IgD-negative memory B cell (primary cell): ENCODE measurements around the gene MICOS13. TPM values are rescaled to one million over a fixed set of nuclear protein-coding genes. Genes with fewer than 3 reads are reported as not detected.
A peak's percentile ranks its signal among the peaks of the same experiment; 100 is the strongest.
"Not testable (repeated sequence)": the region's sequence is repeated elsewhere in the genome, so short reads cannot be mapped to it uniquely, and the experiment has no call there.

Source experiments
- H3K27ac Mint-ChIP-seq, 3 donors: one replicate each; pipeline ENCODE4 v1.8.0; 2020 to 2022; ENCODE audit warnings: mild to moderate bottlenecking in 3 of 3, mixed read lengths in 3 of 3, moderate library complexity in 1 of 3
- H3K27me3 Mint-ChIP-seq: one replicate; pipeline ENCODE4 v1.8.0; 2021; ENCODE audit warnings: mixed read lengths
- H3K36me3 Mint-ChIP-seq: one replicate; pipeline ENCODE4 v1.8.0; 2020; ENCODE audit warnings: mild to moderate bottlenecking, mixed read lengths
- H3K4me1 Mint-ChIP-seq, 3 donors: one replicate each; pipeline ENCODE4 v1.8.0; 2020 to 2022; ENCODE audit warnings: mixed read lengths in 3 of 3, mild to moderate bottlenecking in 1 of 3
- H3K4me3 Mint-ChIP-seq, 4 donors: one replicate each; pipeline ENCODE4 v1.8.0; 2020 to 2022; ENCODE audit warnings: mild to moderate bottlenecking in 4 of 4, mixed read lengths in 4 of 4, moderate library complexity in 3 of 4
- H3K9me3 Mint-ChIP-seq, 3 donors: one replicate each; pipeline ENCODE4 v1.8.0; 2020 to 2021; ENCODE audit warnings: mixed read lengths in 3 of 3, mild to moderate bottlenecking in 1 of 3
- polyA plus RNA-seq: library from polyadenylated mRNA; unstranded; fragments of 300-500 nt; fragmentation: Illumina TruSeq; gene quantifications from one replicate; pipeline ENCODE4 v1.2.3, GENCODE V29; 2021

Gene MICOS13
- polyA plus RNA-seq, 1 donor from 2014 or later = 107 TPM

DNA sequence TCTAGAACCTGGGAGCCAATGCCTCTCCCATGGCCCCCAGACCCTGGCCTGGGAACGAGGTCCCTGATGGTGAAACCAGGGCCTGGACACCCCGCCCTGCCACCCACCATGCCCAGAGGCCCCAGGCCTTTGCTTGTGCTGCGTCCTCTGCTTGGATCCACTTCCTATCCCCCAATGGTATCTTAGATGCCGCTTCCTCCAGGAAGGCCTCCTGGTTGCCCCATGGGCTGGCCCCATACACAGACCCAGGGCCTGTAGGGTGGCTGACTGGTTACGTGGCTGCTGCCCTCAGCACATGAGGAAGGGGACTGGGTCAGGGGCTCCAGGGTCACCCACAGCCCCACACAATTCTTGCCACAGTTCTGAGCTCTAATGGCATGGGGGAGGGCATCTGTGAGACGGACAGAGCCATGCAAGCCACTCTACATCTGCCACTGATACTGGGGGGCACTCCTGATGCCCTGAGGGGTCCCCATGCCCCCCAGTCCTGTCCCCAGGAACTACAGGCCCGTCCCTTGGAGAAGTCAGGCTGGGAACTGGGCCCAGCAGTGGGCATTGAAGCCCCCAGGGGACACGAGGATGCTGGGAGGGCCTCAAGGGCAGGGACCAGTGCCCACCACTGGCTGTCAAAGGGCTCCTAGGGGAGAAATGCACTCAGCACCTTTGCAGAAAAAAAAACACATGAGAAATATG lies 14.8 kb upstream of the MICOS13 start:
- Mint-ChIP-seq H3K4me3 (peak overlapping the region in 1 of 4 donors; percentile 69), H3K9me3 (no peaks in the 10 kb centered on the region), H3K36me3 (peaks cover 2% of the 10 kb centered on the region), H3K27ac (peak overlapping the region in 1 of 3 donors; percentile 77), H3K27me3 (no peaks in the 10 kb centered on the region), H3K4me1 (peaks cover 14 to 17% (median 16%) of the 10 kb centered on the region in 3 donors)

DNA sequence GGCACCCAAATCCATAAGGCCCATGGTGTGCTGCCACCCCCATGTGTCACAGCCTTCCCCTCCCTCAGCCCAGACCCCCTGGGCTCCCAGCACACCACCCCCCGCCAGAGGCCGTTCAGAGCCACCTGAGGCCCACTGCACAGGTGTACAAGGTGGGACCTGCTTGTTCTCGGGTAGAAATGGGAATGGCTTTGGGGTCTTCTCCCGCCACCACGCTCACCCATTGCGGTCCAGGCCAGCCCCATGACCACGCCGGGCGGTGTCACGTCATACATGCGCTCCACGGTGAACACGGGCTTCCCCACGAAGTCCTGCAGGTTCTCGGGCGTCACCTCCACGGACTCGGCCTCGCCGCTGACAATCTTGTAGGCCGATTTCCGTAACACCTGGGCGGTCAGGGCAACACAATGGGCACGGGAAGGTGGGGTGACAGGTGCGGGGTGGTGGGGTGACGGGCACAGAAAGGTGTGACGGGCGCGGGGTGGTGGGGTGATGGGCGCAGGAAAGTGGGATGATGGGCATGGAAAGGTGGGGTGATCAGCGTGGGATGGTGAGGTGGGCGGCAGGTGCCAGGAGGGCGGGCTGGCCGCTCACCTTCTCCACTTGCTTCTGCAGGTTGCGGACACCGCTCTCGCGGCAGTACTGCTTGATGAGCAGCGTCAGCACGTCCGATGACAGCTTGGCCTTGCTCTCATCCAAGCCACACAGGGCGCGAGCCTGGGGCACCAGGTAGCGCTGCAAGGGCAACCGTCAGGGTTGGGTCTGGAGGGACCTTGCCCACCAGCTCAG lies 14.0 kb upstream of the MICOS13 start:
- Mint-ChIP-seq H3K4me3 (peak overlapping the region in 1 of 4 donors; percentile 94), H3K27me3 (no peaks in the 10 kb centered on the region), H3K27ac (peak overlapping the region in 1 of 3 donors; percentile 77), H3K9me3 (no peaks in the 10 kb centered on the region), H3K4me1 (peaks cover 17 to 21% (median 21%) of the 10 kb centered on the region in 3 donors), H3K36me3 (peaks cover 2% of the 10 kb centered on the region)

DNA sequence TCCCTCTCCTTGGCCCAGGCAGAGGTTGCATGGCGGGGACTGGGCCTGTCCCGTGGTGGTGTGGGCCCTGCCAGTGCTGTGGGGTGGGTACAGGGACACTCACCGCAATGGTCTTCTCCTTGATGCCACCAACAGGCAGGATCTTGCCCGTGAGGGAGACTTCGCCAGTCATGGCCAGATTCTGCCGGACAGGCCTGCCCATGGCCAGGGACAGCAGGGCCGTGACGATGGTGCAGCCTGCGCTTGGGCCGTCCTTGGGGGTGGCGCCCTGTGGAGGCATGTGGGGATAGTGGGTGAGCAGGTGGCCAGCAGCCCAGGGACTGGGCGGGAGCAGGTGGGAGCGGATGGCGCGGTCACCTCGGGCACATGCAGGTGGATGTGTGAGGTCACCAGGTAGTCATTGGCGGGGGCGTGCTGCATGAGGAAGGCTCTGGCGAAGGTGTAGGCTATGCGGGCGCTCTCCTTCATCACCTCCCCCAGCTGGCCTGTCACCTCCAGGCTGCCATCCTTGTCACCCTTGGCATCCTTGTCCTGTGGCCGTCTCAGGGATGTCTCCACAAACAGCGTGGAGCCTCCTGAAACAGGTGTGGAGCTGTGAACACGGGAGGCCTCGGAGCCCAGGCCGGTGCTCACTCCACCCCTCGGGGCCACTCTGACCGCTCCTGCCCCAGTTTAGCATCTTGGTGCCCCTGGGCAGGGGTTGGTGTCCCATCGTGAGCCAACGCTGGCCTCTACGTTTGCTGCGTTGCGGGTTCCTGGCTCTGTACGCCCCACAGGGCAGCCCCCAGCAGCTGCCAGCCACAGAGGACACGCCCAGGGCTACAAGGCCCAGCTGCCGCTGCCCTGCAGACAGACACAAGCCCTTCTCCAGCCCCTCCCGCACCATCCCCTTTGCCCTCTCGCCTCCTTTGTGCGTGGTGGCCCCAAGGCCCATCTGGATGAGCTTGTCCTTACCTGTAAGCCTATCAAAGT lies 13.2 kb upstream of the MICOS13 start:
- peaks cover 14 to 22% (median 21%) of the 10 kb centered on the region in 3 donors for H3K4me1 Mint-ChIP-seq
- peak overlapping the region in 2 of 3 donors; percentile 88 to 91 for H3K27ac Mint-ChIP-seq
- no peaks in the 10 kb centered on the region for H3K27me3 Mint-ChIP-seq
- H3K4me3 Mint-ChIP-seq = peak overlapping the region in 2 of 4 donors; percentile 13 to 94
- no peaks in the 10 kb centered on the region for H3K36me3 Mint-ChIP-seq
- no peaks in the 10 kb centered on the region for H3K9me3 Mint-ChIP-seq

DNA sequence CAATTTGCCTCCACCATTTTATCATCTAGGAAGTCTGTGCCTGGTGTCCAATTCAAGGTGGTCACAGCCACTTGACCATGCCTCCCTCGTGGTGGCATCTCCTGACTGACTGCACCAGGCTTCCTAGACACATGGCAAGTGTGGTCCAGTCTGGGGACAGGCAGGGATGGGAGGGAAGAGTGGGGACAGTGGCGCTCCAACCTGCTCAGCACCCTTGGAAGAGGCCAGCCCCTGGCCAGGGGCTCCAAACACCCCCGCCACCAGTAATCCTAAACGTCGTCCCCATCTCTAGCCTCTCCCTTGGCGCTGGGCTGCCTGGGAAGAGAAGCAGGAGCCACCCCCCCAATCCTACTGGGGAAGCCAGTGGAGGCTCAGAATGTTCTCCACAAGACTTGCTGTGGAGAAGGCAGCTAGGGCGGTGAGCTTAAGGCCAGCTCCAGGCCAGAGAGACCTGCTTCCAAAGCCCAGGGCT lies 12.4 kb upstream of the MICOS13 start:
- Mint-ChIP-seq H3K27me3 (no peaks in the 10 kb centered on the region), H3K36me3 (no peaks in the 10 kb centered on the region), H3K4me1 (peaks cover 14 to 22% (median 21%) of the 10 kb centered on the region in 3 donors), H3K4me3 (peak overlapping the region in 3 of 4 donors; percentile 57 to 97 (median 94)), H3K9me3 (no peaks in the 10 kb centered on the region), H3K27ac (peak overlapping the region; percentile 88 to 91 (median 90))

DNA sequence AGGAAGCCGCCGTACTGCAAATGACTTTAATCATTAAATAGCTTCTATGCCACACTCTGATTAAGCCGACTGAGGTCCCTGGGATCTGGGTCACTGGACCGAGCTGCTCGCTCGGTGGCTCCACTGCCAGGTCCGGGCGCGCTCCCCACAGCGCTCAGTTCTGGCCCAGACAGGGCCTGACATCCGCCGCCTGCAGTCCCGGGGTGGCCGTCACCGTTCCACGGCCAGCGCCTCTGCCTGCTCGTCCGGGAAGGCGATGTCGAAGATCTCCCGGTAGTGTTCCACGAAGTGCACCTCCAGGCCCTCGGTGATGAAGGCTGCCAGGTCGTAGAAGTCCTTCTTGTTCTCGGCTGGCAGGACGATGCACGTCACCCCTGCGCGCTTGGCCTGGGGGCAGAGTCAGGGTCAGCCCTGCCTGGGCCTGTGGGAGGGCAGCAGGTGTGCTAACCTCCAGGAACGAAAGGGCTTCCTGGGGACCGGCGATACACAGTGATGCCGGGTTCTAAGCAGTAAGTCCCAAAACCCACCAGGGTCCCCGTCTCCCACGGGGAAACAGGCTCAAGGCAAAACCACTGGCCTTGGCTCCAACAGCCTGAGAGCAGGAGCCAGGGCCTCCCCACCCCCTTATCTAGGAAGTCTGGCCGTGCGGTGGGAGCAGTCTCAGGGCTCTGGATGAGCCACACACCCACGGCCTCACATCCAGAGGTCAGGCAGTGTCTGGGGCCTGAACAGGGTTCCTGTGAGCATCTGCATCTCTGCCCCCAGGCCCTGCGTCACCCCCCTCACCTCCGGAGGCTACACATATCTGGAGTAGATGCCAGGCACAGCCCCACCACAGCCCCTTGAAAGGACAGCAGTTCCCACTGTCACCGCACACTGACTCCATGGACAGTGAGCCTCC lies 11.8 kb upstream of the MICOS13 start:
- Mint-ChIP-seq H3K4me3 (peak overlapping the region; percentile 90 to 97 (median 96)), H3K9me3 (no peaks in the 10 kb centered on the region), H3K27me3 (no peaks in the 10 kb centered on the region), H3K27ac (peak overlapping the region; percentile 88 to 91 (median 90)), H3K36me3 (no peaks in the 10 kb centered on the region), H3K4me1 (peaks cover 14 to 22% (median 21%) of the 10 kb centered on the region in 3 donors)

DNA sequence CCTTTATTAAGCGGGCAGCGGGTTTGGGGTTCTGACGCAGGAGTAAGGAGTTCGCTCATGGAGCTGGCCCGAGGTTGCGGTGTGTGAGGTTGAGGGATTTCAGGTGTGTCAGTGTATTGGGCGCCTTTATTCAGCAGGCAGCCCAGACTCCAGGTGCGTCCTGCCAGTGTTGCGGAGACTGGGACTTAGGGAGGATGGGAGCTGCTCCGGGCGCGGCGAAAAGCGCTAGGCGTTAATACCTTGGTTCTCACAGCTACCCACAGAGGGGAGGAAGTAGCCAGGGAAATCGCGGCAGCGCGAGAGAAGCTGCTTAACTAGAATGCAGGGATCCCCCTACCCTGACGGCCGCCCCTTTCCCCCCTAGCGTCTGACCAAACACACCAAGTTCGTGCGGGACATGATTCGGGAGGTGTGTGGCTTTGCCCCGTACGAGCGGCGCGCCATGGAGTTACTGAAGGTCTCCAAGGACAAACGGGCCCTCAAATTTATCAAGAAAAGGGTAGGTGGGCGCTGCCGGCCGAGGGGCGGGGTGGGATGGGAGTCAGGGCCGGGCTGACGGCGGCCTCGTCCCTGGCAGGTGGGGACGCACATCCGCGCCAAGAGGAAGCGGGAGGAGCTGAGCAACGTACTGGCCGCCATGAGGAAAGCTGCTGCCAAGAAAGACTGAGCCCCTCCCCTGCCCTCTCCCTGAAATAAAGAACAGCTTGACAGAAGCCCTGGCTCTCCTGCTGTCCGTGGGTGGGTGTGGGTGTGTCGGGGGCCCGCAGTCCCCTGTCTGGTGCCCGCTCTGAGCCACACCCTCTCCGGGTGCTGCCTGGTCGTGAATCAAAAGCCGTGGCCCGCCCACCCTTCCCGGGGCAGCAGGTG lies 10.9 kb upstream of the MICOS13 start:
- no peaks in the 10 kb centered on the region for H3K27me3 Mint-ChIP-seq
- no peaks in the 10 kb centered on the region for H3K9me3 Mint-ChIP-seq
- H3K27ac Mint-ChIP-seq = peak overlapping the region; percentile 91 to 98 (median 97)
- H3K4me3 Mint-ChIP-seq = peak overlapping the region; percentile 90 to 97 (median 96)
- peaks cover 16 to 24% (median 22%) of the 10 kb centered on the region in 3 donors for H3K4me1 Mint-ChIP-seq
- no peaks in the 10 kb centered on the region for H3K36me3 Mint-ChIP-seq

DNA sequence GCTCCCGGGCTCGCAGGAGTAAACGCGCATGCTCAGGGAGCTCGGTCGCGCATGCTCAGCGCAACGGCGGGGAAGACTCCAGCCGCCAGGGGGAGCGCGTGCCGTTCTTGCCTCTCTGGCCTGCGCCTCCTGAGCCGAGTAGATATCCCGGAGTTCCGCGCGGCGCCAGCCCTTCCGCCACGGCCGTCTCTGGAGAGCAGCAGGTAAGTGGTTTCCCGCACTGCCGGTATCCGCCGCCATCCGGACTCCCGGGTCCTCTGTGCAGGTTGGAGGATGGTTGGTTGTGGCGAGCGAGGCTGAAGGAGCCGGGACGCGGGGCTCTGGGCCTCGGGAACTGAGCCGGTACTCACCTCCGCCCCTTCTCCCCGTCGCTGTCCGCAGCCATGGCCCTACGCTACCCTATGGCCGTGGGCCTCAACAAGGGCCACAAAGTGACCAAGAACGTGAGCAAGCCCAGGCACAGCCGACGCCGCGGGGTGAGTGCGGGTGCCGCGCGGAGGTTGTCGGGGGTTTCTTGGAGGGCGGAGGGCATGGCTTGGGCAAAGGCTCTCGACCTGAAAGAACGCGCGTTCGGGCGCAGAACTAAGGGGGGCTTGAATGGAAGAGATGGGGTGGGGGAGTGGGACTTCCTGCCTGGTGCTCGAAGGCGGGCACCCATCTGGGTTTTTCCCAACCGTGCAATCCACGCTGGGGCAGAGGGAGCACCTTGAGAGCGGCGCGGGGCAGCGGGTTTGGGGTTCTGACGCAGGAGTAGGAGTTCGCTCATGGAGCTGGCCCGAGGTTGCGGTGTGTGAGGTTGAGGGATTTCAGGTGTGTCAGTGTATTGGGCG lies 10.0 kb upstream of the MICOS13 start, which contains the start of gene RPL36:
TSS of gene RPL36 (plus strand) at position 171 of the 830 bp plus-strand sequence. CDS start at position 384, 213 bp downstream.
- Mint-ChIP-seq H3K27ac (peak within 1 kb of the TSS; percentile 91 to 98 (median 97)), H3K27me3 (no peaks in the 10 kb centered on the region), H3K4me1 (peaks cover 16 to 24% (median 22%) of the 10 kb centered on the region in 3 donors), H3K36me3 (no peaks in the 10 kb centered on the region), H3K9me3 (no peaks in the 10 kb centered on the region), H3K4me3 (peak within 1 kb of the TSS; percentile 90 to 97 (median 96))

DNA sequence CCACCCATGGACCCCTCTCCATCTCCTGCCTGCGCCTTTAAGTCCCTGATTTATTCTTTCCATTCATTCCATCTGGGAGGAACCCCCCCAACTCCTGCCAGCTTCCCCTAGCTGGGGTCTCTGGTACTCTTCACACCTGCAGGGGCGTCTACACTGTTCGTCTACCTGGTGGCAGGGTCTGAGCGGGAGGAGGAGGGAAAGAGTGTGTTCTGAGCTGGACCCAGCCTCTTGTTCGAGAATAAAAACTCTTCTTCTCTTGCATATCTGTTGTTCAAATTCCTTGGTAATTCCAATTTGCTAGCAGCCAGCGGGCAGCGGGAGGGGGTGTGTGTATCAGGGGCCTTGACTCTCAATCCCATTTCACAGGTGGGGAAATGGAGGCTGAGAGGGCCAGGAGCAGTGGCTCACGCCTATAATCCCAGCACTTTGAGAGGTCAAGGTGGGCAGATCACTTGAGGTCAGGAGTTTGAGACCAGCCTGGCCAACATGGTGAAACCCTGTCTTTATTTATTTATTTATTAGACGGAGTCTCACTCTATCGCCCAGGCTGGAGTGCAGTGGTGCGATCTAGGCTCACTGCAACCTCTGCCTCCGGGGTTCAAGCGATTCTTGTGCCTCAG lies 8.1 kb upstream of the MICOS13 start:
- peak overlapping the region in 1 of 3 donors; percentile 48 for H3K27ac Mint-ChIP-seq
- not testable (repeated sequence) for H3K27me3 Mint-ChIP-seq, H3K36me3 Mint-ChIP-seq, H3K9me3 Mint-ChIP-seq
- H3K4me3 Mint-ChIP-seq = peak overlapping the region; percentile 34 to 88 (median 76)
- H3K4me1 Mint-ChIP-seq = peaks cover 16 to 27% (median 22%) of the 10 kb centered on the region in 3 donors

DNA sequence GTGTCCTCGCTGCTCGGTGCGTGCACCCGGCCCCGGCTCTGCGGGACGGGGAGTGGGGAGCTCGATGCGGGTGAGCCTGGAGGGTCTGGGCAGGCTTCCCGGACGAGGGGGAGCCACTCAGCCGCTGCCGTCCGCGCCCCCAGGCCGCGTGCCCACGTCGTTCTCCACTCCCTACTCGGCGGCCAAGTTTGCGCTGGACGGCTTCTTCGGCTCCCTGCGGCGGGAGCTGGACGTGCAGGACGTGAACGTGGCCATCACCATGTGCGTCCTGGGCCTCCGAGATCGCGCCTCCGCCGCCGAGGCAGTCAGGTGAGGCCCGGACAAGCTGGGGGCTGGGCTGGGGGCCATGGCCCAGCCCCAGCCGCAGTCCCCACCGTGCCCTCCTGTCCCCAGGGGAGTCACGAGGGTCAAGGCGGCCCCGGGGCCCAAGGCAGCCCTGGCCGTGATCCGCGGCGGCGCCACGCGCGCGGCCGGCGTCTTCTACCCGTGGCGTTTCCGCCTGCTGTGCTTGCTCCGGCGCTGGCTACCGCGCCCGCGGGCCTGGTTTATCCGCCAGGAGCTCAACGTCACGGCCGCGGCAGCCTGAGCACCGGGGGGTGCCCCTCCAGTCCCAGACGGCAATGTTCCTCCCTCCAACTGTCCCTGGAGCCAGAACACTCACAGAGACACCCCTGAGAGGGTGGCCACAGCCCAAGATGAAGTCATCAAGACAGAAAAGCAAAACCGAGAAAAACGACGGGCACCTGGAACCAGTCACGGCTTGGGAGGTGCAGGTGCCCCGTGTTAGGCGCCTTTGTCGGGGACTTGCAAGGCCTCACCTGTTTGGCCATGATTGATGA lies 7.3 kb upstream of the MICOS13 start:
- H3K27me3 Mint-ChIP-seq = no peaks in the 10 kb centered on the region
- peak overlapping the region in 2 of 3 donors; percentile 31 to 89 for H3K27ac Mint-ChIP-seq
- peak overlapping the region; percentile 41 to 96 (median 92) for H3K4me3 Mint-ChIP-seq
- no peaks in the 10 kb centered on the region for H3K9me3 Mint-ChIP-seq
- peaks cover 16 to 25% (median 21%) of the 10 kb centered on the region in 3 donors for H3K4me1 Mint-ChIP-seq
- H3K36me3 Mint-ChIP-seq = no peaks in the 10 kb centered on the region

DNA sequence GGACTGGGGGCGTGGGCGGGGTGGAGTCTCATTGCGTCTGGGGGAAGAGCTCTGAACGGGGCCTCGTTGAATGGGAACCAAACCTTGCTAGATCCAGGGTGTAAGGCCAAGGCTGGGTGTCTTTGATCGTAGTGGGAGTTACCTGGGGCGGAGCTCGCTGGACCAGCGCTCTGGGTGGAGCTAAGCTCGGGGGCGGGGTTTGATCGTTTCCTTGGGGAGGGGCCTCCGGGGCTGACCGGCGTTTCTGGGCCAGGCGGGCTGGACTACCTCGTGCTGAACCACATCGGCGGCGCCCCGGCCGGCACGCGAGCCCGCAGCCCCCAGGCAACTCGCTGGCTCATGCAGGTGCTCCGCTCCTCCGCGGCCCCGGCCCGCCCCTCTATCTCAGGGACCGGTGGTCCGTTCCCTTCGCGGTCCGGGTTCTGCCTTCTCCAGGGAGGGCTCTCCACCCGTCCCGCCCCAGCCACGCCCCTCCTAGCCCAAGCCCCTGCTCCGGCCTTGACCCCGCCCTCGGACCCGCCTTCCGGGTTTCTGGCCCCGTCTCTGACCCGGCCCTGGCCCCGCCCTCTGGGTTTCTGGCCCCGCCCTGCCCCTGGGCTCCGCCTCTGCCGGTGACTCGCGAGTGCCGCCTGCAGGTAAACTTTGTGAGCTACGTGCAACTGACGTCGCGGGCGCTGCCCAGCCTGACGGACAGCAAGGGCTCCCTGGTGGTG lies 6.5 kb upstream of the MICOS13 start:
- H3K4me3 Mint-ChIP-seq = peak overlapping the region; percentile 77 to 96 (median 89)
- H3K27ac Mint-ChIP-seq = peak overlapping the region; percentile 89 to 90 (median 90)
- no peaks in the 10 kb centered on the region for H3K9me3 Mint-ChIP-seq
- H3K36me3 Mint-ChIP-seq = no peaks in the 10 kb centered on the region
- no peaks in the 10 kb centered on the region for H3K27me3 Mint-ChIP-seq
- peaks cover 13 to 20% (median 18%) of the 10 kb centered on the region in 3 donors for H3K4me1 Mint-ChIP-seq

DNA sequence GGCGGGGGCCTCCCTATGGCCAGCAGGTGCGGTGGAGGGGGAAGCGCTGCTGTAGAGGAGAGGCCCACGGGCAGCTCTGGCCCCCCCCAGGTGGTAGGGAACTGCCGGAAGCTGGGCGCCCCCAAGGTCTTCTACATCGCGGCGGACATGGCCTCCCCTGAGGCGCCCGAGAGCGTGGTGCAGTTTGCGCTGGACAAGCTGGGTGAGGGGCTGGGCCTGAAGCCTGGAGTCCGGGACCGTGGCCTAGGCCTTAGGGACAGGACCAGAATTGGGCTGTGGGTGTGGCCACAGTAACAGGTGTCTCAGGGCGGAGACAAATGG lies 6.0 kb upstream of the MICOS13 start:
- Mint-ChIP-seq H3K27me3 (no peaks in the 10 kb centered on the region), H3K4me1 (peaks cover 16 to 20% (median 18%) of the 10 kb centered on the region in 3 donors), H3K36me3 (no peaks in the 10 kb centered on the region), H3K9me3 (no peaks in the 10 kb centered on the region), H3K27ac (peak overlapping the region; percentile 89 to 90 (median 90)), H3K4me3 (peak overlapping the region; percentile 77 to 96 (median 89))
